Measurements from ENCODE around the gene HTR3A.
A peak's percentile ranks its signal among the peaks of the same experiment; 100 is the strongest.

Gene HTR3A

GRCh38 chr11:114019574-114019973, 44.7 kb downstream of the HTR3A start:
- no peaks in the 10 kb centered on the region for H3K4me1 ChIP-seq (ENCODE audit: low read length)
- no peaks in the 10 kb centered on the region for H3F3A ChIP-seq (ENCODE audit: insufficient read depth, low read length)
- H3K4me3 ChIP-seq (ENCODE audit: low read length), result no peak overlapping the region
- H3K9me2 ChIP-seq (replicated peaks; ENCODE audit: insufficient read depth, low read length), result no peaks in the 10 kb centered on the region
- H2AFZ ChIP-seq (ENCODE audit: low read length), result no peak overlapping the region
- no peaks in the 10 kb centered on the region for H3K27me3 ChIP-seq (replicated peaks; ENCODE audit: insufficient read depth, low read length)
- TF ChIP-seq CTCF (IDR thresholded peaks at IDR 0.05; ENCODE audit: low read length), result no peak
- TF ChIP-seq EZH2 (optimal IDR thresholded peaks at IDR 0.05; ENCODE audit: low read depth, low read length), result no peak
- no peak for TF ChIP-seq EZH2phosphoT487 (IDR thresholded peaks at IDR 0.05; ENCODE audit: low read length)
- H3K36me3 ChIP-seq (replicated peaks; ENCODE audit: insufficient read depth, low read length), result no peaks in the 10 kb centered on the region
- no peaks in the 10 kb centered on the region for H3K9me3 ChIP-seq (replicated peaks; ENCODE audit: insufficient read depth, low read length)
- no peaks in the 10 kb centered on the region for H4K20me1 ChIP-seq (ENCODE audit: insufficient read depth, low read length)
- no peak for DNase-seq
- H3K4me2 ChIP-seq (ENCODE audit: low read depth, low read length), result no peak overlapping the region
- no peak overlapping the region for H3K27ac ChIP-seq (ENCODE audit: low read length)
- H3K9ac ChIP-seq (ENCODE audit: low read length), result no peak overlapping the region
- H3K79me2 ChIP-seq (ENCODE audit: low read length), result no peaks in the 10 kb centered on the region

- H3K79me2 ChIP-seq (ENCODE audit: low read length), result no peaks in the 10 kb centered on the region
- no peak for DNase-seq
- H3K4me1 ChIP-seq (ENCODE audit: low read length), result 0 out of 2 replicates have a peak, but pooled peaks cover 3% of the 10 kb centered on the region
- no peak overlapping the region for H3K4me2 ChIP-seq (ENCODE audit: low read depth, low read length)
- H3K36me3 ChIP-seq (replicated peaks; ENCODE audit: insufficient read depth, low read length), result no peaks in the 10 kb centered on the region
- no peaks in the 10 kb centered on the region for H3K9me2 ChIP-seq (replicated peaks; ENCODE audit: insufficient read depth, low read length)
- H4K20me1 ChIP-seq (ENCODE audit: insufficient read depth, low read length), result no peaks in the 10 kb centered on the region
- H3K27ac ChIP-seq (ENCODE audit: low read length), result no peak overlapping the region
- H3K4me3 ChIP-seq (ENCODE audit: low read length), result no peak overlapping the region
- H2AFZ ChIP-seq (ENCODE audit: low read length), result no peak overlapping the region
- H3K9ac ChIP-seq (ENCODE audit: low read length), result no peak overlapping the region
- TF ChIP-seq EZH2phosphoT487 (IDR thresholded peaks at IDR 0.05; ENCODE audit: low read length) (no peak), EZH2 (optimal IDR thresholded peaks at IDR 0.05; ENCODE audit: low read depth, low read length) (no peak), CTCF (IDR thresholded peaks at IDR 0.05; ENCODE audit: low read length) (no peak)
- H3K9me3 ChIP-seq (replicated peaks; ENCODE audit: insufficient read depth, low read length), result no peaks in the 10 kb centered on the region
- H3F3A ChIP-seq (ENCODE audit: insufficient read depth, low read length), result no peaks in the 10 kb centered on the region
- H3K27me3 ChIP-seq (replicated peaks; ENCODE audit: insufficient read depth, low read length), result no peaks in the 10 kb centered on the region
Observed at GRCh38 chr11:114025329-114025907, 50.5 kb downstream of the HTR3A start.

- TF ChIP-seq EZH2phosphoT487 (IDR thresholded peaks at IDR 0.05; ENCODE audit: low read length), result no peak
- TF ChIP-seq CTCF (IDR thresholded peaks at IDR 0.05; ENCODE audit: low read length), result peak; percentile 42
- no peaks in the 10 kb centered on the region for H3K9me2 ChIP-seq (replicated peaks; ENCODE audit: insufficient read depth, low read length)
- no peak overlapping the region for H3K9ac ChIP-seq (ENCODE audit: low read length)
- no peaks in the 10 kb centered on the region for H4K20me1 ChIP-seq (ENCODE audit: insufficient read depth, low read length)
- no peak overlapping the region for H3K27ac ChIP-seq (ENCODE audit: low read length)
- no peak overlapping the region for H3K4me2 ChIP-seq (ENCODE audit: low read depth, low read length)
- H3K79me2 ChIP-seq (ENCODE audit: low read length), result no peaks in the 10 kb centered on the region
- 0 out of 2 replicates have a peak, but pooled peaks cover 3% of the 10 kb centered on the region for H3K4me1 ChIP-seq (ENCODE audit: low read length)
- H3F3A ChIP-seq (ENCODE audit: insufficient read depth, low read length), result no peaks in the 10 kb centered on the region
- no peaks in the 10 kb centered on the region for H3K36me3 ChIP-seq (replicated peaks; ENCODE audit: insufficient read depth, low read length)
- H3K4me3 ChIP-seq (ENCODE audit: low read length), result no peak overlapping the region
- no peaks in the 10 kb centered on the region for H3K9me3 ChIP-seq (replicated peaks; ENCODE audit: insufficient read depth, low read length)
- peak; percentile 72 for DNase-seq
- no peaks in the 10 kb centered on the region for H3K27me3 ChIP-seq (replicated peaks; ENCODE audit: insufficient read depth, low read length)
- no peak overlapping the region for H2AFZ ChIP-seq (ENCODE audit: low read length)
Observed at GRCh38 chr11:114026355-114026754, 51.4 kb downstream of the HTR3A start.

Measured in MM.1S (cell line).